GM12892 (cell line): ENCODE measurements around the gene CCL7.

Experiments
- DNase-seq: peaks from one replicate; pipeline ENCODE4 v3.0.0; 2011; ENCODE audit not compliant: insufficient read length
- FAIRE-seq: peaks from 2 replicates; lab custom pipeline; 2011; peaks lifted over from hg19 to GRCh38; lab: Jason Lieb, UNC
- POLR2A ChIP-seq: IDR thresholded peaks from 2 replicates; pipeline ENCODE4 v1.6.1; 2011; ENCODE audit warnings: low read depth, low read length, control low read depth
- POLR2AphosphoS5 ChIP-seq: IDR thresholded peaks from 2 replicates; pipeline ENCODE4 v1.6.1; 2011; ENCODE audit warnings: low read depth, low read length, control low read depth
- TAF1 ChIP-seq: IDR thresholded peaks from 2 replicates; pipeline ENCODE4 v1.6.1; 2011; ENCODE audit warnings: low read depth, mild to moderate bottlenecking, control low read depth, low read length, borderline replicate concordance

Gene CCL7

DNA sequence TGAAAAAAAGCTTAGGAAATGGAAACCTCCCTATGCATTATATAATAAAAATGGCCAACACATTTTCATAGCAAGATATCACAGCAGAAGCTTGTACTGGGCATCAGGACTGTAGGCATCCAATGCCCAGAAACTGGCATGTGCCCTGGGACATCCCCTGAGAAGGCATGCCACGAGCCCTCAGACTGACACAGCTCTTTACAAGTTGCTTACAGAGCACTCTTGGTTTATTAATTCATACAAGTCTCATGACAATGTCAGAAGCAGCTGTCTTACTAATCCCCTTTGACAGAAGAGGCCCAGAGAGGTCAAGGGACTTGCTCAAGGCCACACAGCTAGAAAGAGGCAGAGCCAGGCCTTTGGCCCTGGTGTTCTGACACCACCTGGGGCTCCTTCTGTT is 20.5 kb upstream of the CCL7 start:
- DNase-seq (no peak), FAIRE-seq (no peak)
- TF ChIP-seq POLR2A (no peak), TAF1 (no peak), POLR2AphosphoS5 (no peak)

DNA sequence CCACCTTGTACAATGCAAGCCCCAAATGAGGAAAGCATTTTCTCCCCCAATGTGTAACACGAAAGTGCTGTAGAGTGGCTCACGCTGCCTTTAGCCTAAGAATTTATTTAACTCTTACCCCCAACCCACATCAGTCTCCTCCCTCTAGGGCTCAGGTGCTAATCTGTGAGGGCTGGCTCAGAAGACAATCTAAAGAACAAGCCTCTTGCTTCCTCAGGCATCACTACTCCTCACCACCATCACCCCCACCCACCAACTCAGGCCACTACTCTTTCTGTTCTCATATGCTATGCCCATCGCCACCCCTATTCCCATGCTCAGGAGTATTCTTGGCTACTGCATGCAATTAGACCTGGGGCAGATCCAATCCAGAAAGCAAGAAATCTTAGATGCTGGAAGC is 18.8 kb upstream of the CCL7 start:
- no peak for DNase-seq
- no peak for FAIRE-seq
- TF ChIP-seq POLR2AphosphoS5 (no peak), POLR2A (no peak), TAF1 (no peak)

DNA sequence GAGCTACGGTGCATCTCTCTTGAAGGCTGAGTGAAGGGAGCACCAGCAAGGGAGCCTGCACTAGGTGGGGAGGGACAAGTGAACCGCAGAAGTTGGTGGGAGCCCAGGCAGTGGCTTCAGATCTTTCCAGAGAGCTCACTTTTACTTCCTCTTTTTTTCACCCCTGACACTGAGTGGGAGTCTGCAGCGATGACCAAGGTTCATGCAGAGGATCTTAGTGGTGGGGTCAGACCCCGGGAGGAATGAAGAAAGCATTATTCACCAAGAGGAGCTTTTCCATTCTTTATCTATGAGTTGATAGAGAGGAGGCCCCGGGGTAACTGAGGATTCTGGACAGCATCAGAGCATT is 18.0 kb upstream of the CCL7 start:
- TF ChIP-seq POLR2AphosphoS5 (no peak), POLR2A (no peak), TAF1 (no peak)
- DNase-seq, result no peak
- FAIRE-seq, result no peak

DNA sequence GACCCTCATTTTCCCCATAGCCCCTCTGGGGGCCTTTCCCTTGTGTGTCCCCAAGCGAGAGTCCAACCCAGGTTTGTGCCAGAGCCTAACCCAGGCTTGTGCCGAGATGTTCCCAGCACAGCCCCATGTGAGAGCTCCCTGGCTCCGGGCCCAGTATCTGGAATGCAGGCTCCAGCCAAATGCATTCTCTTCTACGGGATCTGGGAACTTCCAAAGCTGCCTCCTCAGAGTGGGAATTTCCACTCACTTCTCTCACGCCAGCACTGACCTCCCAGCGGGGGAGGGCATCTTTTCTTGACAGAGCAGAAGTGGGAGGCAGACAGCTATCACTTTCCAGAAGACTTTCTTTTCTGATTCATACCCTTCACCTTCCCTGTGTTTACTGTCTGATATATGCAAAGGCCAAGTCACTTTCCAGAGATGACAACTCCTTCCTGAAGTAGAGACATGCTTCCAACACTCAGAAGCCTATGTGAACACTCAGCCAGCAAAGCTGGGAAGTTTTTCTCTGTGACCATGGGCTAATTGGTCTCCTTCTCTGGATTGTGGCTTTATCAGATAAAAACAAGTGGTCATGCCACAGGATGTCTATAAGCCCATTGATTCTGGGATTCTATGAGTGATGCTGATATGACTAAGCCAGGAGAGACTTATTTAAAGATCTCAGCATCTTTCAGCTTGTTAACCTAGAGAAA is 17.4 kb upstream of the CCL7 start:
- no peak for DNase-seq
- TF ChIP-seq POLR2AphosphoS5, result no peak
- no peak for TF ChIP-seq TAF1
- TF ChIP-seq POLR2A, result no peak
- peak; percentile 48 for FAIRE-seq

DNA sequence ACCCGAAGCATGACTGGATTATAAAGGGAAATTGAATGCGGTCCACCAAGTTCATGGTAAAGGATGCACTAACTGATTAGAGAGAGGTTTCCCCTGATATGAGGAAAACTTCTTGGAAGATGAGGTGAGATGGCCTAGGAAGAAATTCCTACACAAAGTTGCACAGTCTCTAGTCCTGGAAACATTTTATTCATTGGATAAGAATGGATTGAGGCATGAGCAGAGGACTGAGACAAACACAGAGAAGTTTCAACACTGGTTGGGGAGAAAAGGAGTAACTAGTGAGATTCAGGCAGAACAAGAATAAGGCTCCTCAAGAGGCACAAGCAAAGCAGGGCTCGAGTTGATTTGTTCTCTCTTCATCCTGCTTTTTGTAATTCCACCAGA is 16.9 kb upstream of the CCL7 start:
- TF ChIP-seq TAF1, result no peak
- no peak for TF ChIP-seq POLR2A
- no peak for TF ChIP-seq POLR2AphosphoS5
- FAIRE-seq (no peak), DNase-seq (no peak)

DNA sequence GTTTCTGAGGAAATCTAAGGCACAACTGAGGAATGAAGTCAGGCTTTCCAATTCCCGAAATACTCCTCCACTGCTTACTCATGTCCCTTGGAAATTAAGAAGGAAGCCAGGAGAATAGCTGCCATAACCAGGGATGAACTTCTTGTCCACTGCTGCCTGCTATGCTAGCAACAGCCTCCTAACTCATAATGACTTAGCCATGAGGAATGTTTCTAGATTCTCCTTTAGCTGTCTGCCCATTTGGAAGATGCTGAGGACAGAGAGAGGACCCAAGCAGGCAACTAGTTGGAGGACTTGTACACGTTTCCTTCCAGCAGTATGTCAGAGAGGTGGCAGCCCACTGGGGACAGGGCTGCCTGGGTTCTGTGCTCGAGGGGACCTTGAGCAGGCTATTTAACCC is 15.9 kb upstream of the CCL7 start:
- no peak for TF ChIP-seq POLR2A
- TF ChIP-seq POLR2AphosphoS5, result no peak
- no peak for TF ChIP-seq TAF1
- DNase-seq (no peak), FAIRE-seq (no peak)

DNA sequence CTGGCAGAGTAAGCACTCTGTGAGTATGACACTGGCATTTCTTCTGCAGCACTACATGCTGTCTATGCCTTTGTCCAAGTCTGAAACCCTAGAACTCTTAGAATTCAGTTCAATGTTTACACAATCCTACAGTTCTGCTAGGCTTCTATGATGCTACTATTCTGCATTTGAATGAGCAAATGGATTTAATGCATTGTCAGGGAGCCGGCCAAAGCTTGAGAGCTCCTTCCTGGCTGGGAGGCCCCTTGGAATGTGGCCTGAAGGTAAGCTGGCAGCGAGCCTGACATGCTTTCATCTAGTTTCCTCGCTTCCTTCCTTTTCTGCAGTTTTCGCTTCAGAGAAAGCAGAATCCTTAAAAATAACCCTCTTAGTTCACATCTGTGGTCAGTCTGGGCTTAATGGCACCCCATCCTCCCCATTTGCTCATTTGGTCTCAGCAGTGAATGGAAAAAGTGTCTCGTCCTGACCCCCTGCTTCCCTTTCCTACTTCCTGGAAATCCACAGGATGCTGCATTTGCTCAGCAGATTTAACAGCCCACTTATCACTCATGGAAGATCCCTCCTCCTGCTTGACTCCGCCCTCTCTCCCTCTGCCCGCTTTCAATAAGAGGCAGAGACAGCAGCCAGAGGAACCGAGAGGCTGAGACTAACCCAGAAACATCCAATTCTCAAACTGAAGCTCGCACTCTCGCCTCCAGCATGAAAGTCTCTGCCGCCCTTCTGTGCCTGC is 15.2 kb upstream of the CCL7 start, which contains the start of gene CCL2:
CCL2 (plus strand) TSS at position 635 of the 730 bp plus-strand sequence; CDS start at position 700, 65 bp downstream.
- no peak for DNase-seq
- FAIRE-seq, result no peak

DNA sequence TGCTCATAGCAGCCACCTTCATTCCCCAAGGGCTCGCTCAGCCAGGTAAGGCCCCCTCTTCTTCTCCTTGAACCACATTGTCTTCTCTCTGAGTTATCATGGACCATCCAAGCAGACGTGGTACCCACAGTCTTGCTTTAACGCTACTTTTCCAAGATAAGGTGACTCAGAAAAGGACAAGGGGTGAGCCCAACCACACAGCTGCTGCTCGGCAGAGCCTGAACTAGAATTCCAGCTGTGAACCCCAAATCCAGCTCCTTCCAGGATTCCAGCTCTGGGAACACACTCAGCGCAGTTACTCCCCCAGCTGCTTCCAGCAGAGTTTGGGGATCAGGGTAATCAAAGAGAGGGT is 14.7 kb upstream of the CCL7 start:
- TF ChIP-seq POLR2A, result no peak
- TF ChIP-seq POLR2AphosphoS5, result no peak
- TF ChIP-seq TAF1, result no peak
- no peak for DNase-seq
- no peak for FAIRE-seq

More for the DNA sequence above, 15.2 kb upstream of the CCL7 start, which contains the start of gene CCL2:
- TF ChIP-seq POLR2A, result no peak
- TF ChIP-seq POLR2AphosphoS5, result no peak
- TF ChIP-seq TAF1, result no peak

DNA sequence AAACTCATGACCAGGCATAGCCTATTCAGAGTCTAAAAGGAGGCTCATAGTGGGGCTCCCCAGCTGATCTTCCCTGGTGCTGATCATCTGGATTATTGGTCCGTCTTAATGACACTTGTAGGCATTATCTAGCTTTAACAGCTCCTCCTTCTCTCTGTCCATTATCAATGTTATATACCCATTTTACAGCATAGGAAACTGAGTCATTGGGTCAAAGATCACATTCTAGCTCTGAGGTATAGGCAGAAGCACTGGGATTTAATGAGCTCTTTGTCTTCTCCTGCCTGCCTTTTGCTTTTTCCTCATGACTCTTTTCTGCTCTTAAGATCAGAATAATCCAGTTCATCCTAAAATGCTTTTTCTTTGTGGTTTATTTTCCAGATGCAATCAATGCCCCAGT is 14.2 kb upstream of the CCL7 start:
- FAIRE-seq (no peak), DNase-seq (no peak)
- no peak for TF ChIP-seq POLR2AphosphoS5
- no peak for TF ChIP-seq POLR2A
- no peak for TF ChIP-seq TAF1

DNA sequence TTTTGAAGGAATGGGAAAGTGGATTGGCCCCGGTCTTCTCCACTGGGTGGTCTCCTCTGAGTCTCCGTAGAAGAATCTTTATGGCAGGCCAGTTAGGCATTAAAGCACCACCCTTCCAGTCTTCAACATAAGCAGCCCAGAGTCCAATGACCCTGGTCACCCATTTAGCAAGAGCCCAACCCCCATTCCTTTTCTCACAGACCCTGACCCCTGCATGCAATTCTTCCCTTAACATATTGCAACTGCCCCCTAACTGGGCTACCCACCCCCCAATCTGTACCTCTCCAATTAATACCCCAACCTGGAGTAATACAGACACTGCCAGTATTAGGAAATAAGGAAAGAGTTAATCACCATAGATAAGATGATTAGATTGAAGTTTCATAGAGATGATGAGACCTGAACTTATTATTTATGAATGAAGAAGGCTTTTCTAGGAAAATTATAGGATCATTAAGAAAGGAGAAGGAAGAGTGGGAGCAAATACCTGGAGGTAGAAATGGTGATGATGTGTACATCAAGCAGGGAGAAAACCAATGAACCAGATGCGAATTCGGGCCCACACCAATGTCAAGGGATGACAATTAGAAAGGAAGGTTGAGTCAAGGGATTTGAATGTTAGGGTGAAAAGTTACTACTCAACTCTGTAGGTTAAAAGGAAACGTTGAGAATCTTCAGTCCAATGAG is 12.6 kb upstream of the CCL7 start:
- TF ChIP-seq POLR2A, result no peak
- TF ChIP-seq POLR2AphosphoS5, result no peak
- TF ChIP-seq TAF1, result no peak
- FAIRE-seq, result no peak
- DNase-seq, result no peak

DNA sequence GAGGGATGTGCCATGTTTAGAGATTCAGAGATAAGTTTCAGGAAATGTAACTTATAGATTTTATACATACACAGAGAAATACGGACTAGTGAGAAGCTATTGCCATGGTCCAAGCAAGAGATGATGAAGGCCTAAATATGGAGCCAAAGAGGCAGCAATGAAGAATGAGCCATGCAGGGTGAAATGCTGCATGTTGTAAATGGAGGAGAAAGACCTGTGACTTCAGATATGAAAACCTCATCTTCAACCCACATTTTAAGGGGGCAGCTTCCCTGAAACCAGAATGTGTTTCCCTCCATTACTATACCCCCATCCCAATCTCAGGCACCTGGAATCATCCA is 12.1 kb upstream of the CCL7 start:
- FAIRE-seq (no peak), DNase-seq (no peak)
- no peak for TF ChIP-seq POLR2A

DNA sequence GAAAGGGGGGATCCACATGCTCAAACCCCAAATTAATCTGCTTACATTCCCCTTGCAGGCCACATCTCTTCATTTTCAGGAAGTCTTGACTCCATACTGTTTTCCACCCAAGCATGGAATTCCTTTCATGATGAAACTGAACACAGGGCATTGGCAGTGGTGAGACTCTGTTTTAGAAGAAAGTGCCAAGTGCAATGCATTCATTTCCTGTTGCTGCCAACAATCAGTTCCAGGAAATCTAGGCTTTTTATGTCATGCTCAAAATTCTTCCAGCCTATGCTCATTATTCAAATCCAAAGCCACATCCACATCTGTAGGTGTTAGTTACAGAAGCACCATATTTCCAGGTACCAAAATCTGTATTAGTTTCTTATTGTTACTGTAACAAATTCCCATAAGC is 10.9 kb upstream of the CCL7 start:
- no peak for TF ChIP-seq TAF1
- TF ChIP-seq POLR2AphosphoS5, result no peak
- TF ChIP-seq POLR2A, result no peak
- FAIRE-seq, result no peak
- no peak for DNase-seq
